ENCODE measurements around the gene UBR4. TPM values are rescaled to one million over a fixed set of nuclear protein-coding genes. Genes with fewer than 3 reads are reported as not detected.

The UBR4 gene
- total and polyA plus RNA-seq, 2 experiments from 2014 or later: 49.4 to 63.7 TPM

DNA sequence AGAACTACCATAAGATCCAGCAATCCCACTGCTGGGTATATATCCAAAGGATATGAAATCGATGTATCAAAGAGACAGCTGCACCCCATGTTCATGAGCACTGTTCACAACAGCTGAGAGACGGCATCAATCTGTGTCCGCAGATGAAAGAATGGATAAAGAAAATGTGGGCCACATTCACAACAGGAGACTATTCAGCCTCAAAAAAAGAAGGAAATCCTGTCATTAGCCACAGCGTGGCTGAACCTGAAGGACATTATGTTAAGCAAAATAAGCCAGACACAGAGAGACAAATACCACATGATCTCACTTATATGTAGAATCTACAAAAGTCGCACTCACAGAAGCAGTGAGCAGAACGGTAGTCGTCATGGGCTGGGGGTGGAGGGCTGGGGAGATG lies 154.4 kb downstream of the UBR4 start:
- H3K4me2 ChIP-seq (ENCODE audit: unreplicated experiment): no peak overlapping the region
- H3K27me3 ChIP-seq (replicated peaks; ENCODE audit: insufficient read depth): peaks cover 16% of the 10 kb centered on the region
- H3K27ac ChIP-seq: no peak overlapping the region
- H2AFZ ChIP-seq: no peak overlapping the region
- WGBS, 2 experiments (ENCODE audit: low coverage in 1 of 2, low lambda C conversion rate in 2 of 2, missing lambda C conversion rate in 2 of 2): 13 to 14% methylated on average over 7 of the region's 7 CpGs
- no peaks in the 10 kb centered on the region for H3K9me2 ChIP-seq (ENCODE audit: insufficient read depth)
- no peaks in the 10 kb centered on the region for H4K20me1 ChIP-seq (ENCODE audit: insufficient read depth)
- 0 out of 2 replicates have a peak, but pooled peaks cover 3% of the 10 kb centered on the region for H3K4me1 ChIP-seq (ENCODE audit: insufficient read depth)
- H3K36me3 ChIP-seq (ENCODE audit: low read depth): no peaks in the 10 kb centered on the region
- DNase-seq: no peak
- no peak overlapping the region for H3K4me3 ChIP-seq
- no peak for TF ChIP-seq EZH2phosphoT487 (IDR thresholded peaks at IDR 0.05; ENCODE audit: insufficient read depth, low read depth)
- TF ChIP-seq EZH2 (IDR thresholded peaks at IDR 0.05; ENCODE audit: insufficient read depth, poor library complexity, severe bottlenecking): no peak
- H3F3A ChIP-seq (ENCODE audit: insufficient read depth): no peaks in the 10 kb centered on the region
- no peaks in the 10 kb centered on the region for H3K79me2 ChIP-seq (ENCODE audit: insufficient read depth)
- no peak overlapping the region for H3K9ac ChIP-seq
- in situ Hi-C loops (cut with MboI): no loop called here
- H3K9me3 ChIP-seq (ENCODE audit: low read depth): no peaks in the 10 kb centered on the region

- in situ Hi-C loops (cut with MboI): no loop called here
- Histone ChIP-seq H3F3A (ENCODE audit: insufficient read depth) (no peaks in the 10 kb centered on the region), H3K4me1 (ENCODE audit: insufficient read depth) (0 out of 2 replicates have a peak, but pooled peaks cover 3% of the 10 kb centered on the region), H3K79me2 (ENCODE audit: insufficient read depth) (no peaks in the 10 kb centered on the region), H3K4me2 (ENCODE audit: unreplicated experiment) (no peak overlapping the region), H3K9me3 (ENCODE audit: low read depth) (no peaks in the 10 kb centered on the region), H4K20me1 (ENCODE audit: insufficient read depth) (no peaks in the 10 kb centered on the region), H3K9ac (no peak overlapping the region), H3K9me2 (ENCODE audit: insufficient read depth) (no peaks in the 10 kb centered on the region), H3K27me3 (replicated peaks; ENCODE audit: insufficient read depth) (peaks cover 16% of the 10 kb centered on the region), H2AFZ (no peak overlapping the region), H3K27ac (no peak overlapping the region), H3K4me3 (no peak overlapping the region), H3K36me3 (ENCODE audit: low read depth) (no peaks in the 10 kb centered on the region)
- 19 to 21% methylated on average over 11 of the region's 11 CpGs for WGBS, 2 experiments (ENCODE audit: low coverage in 1 of 2, low lambda C conversion rate in 2 of 2, missing lambda C conversion rate in 2 of 2)
- TF ChIP-seq EZH2phosphoT487 (IDR thresholded peaks at IDR 0.05; ENCODE audit: insufficient read depth, low read depth) (no peak), EZH2 (IDR thresholded peaks at IDR 0.05; ENCODE audit: insufficient read depth, poor library complexity, severe bottlenecking) (no peak)
- DNase-seq: no peak
Measured at GRCh38 chr1:19055001-19055400, 155.1 kb downstream of the UBR4 start.

GRCh38 chr1:19054216-19054615 lies 155.8 kb downstream of the UBR4 start:
- no peaks in the 10 kb centered on the region for H3K79me2 ChIP-seq (ENCODE audit: insufficient read depth)
- H3K4me2 ChIP-seq (ENCODE audit: unreplicated experiment): no peak overlapping the region
- H3K27ac ChIP-seq: no peak overlapping the region
- no peak overlapping the region for H3K4me3 ChIP-seq
- no peaks in the 10 kb centered on the region for H3K9me2 ChIP-seq (ENCODE audit: insufficient read depth)
- H3F3A ChIP-seq (ENCODE audit: insufficient read depth): no peaks in the 10 kb centered on the region
- TF ChIP-seq EZH2phosphoT487 (IDR thresholded peaks at IDR 0.05; ENCODE audit: insufficient read depth, low read depth): no peak
- no peak for TF ChIP-seq EZH2 (IDR thresholded peaks at IDR 0.05; ENCODE audit: insufficient read depth, poor library complexity, severe bottlenecking)
- no peaks in the 10 kb centered on the region for H3K9me3 ChIP-seq (ENCODE audit: low read depth)
- whole genome bisulfite sequencing, 2 experiments (ENCODE audit: low coverage in 1 of 2, low lambda C conversion rate in 2 of 2, missing lambda C conversion rate in 2 of 2): 35 to 59% methylated on average over 11 to 15 of the region's 15 CpGs
- in situ Hi-C loops (cut with MboI): no loop called here
- H2AFZ ChIP-seq: no peak overlapping the region
- H4K20me1 ChIP-seq (ENCODE audit: insufficient read depth): no peaks in the 10 kb centered on the region
- DNase-seq: no peak
- 0 out of 2 replicates have a peak, but pooled peaks cover 3% of the 10 kb centered on the region for H3K4me1 ChIP-seq (ENCODE audit: insufficient read depth)
- no peak overlapping the region for H3K9ac ChIP-seq
- peaks cover 16% of the 10 kb centered on the region for H3K27me3 ChIP-seq (replicated peaks; ENCODE audit: insufficient read depth)
- no peaks in the 10 kb centered on the region for H3K36me3 ChIP-seq (ENCODE audit: low read depth)

DNA sequence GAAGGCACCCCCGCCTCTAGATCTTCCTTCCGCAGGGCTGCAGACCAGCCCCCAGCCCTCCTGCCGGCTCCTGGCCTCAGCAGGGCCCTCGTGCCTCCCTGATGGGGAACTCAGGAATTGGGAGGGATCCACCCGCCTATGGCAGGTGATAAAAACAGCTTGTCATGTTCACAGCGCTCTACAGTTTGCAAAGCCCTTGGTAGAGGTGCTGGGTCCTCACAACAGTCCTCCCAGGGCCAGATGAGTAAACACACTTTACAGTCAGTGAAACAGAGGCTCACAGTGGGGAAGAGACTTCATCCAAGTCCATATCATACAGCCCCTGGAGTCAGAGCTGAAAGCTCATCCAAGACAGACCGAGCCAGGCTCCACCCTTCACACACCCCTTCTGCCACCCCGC lies 156.6 kb downstream of the UBR4 start:
- no peaks in the 10 kb centered on the region for H4K20me1 ChIP-seq (ENCODE audit: insufficient read depth)
- in situ Hi-C loops (cut with MboI): no loop called here
- H3K9ac ChIP-seq: no peak overlapping the region
- H3F3A ChIP-seq (ENCODE audit: insufficient read depth): no peaks in the 10 kb centered on the region
- no peak for DNase-seq
- H3K27ac ChIP-seq: no peak overlapping the region
- H3K79me2 ChIP-seq (ENCODE audit: insufficient read depth): no peaks in the 10 kb centered on the region
- H2AFZ ChIP-seq: no peak overlapping the region
- 50 to 52% methylated on average over 8 of the region's 8 CpGs for WGBS, 2 experiments (ENCODE audit: low coverage in 1 of 2, low lambda C conversion rate in 2 of 2, missing lambda C conversion rate in 2 of 2)
- H3K27me3 ChIP-seq (replicated peaks; ENCODE audit: insufficient read depth): peaks cover 14% of the 10 kb centered on the region
- no peak overlapping the region for H3K4me3 ChIP-seq
- H3K4me1 ChIP-seq (ENCODE audit: insufficient read depth): 0 out of 2 replicates have a peak, but pooled peaks cover 3% of the 10 kb centered on the region
- TF ChIP-seq EZH2phosphoT487 (IDR thresholded peaks at IDR 0.05; ENCODE audit: insufficient read depth, low read depth) (no peak), EZH2 (IDR thresholded peaks at IDR 0.05; ENCODE audit: insufficient read depth, poor library complexity, severe bottlenecking) (no peak)
- no peaks in the 10 kb centered on the region for H3K36me3 ChIP-seq (ENCODE audit: low read depth)
- no peaks in the 10 kb centered on the region for H3K9me3 ChIP-seq (ENCODE audit: low read depth)
- H3K4me2 ChIP-seq (ENCODE audit: unreplicated experiment): no peak overlapping the region
- no peaks in the 10 kb centered on the region for H3K9me2 ChIP-seq (ENCODE audit: insufficient read depth)

DNA sequence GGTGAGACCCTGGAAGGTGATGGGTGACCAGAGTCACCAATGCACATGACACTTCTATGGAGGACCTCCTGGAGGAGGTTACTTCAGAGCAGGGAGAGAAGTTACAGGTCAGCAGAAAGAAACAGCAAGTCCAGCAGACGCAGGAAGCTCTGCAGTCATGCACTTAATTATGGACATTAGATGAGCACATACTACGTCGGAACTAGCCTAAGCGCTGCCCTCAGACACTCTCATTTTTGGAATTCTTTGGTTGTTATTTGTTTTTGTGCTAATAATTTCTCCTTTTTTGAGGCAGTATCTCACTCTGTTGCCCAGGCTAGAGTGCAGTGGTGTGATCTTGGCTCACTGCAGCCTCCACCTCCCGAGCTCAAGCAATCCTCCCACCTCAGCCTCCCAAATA lies 160.3 kb downstream of the UBR4 start:
- Histone ChIP-seq H2AFZ (no peak overlapping the region), H3K27ac (no peak overlapping the region), H3F3A (ENCODE audit: insufficient read depth) (no peaks in the 10 kb centered on the region), H3K36me3 (ENCODE audit: low read depth) (no peaks in the 10 kb centered on the region), H3K27me3 (replicated peaks; ENCODE audit: insufficient read depth) (no peaks in the 10 kb centered on the region; the same call in 1 of the 2 replicates), H4K20me1 (ENCODE audit: insufficient read depth) (no peaks in the 10 kb centered on the region), H3K79me2 (ENCODE audit: insufficient read depth) (no peaks in the 10 kb centered on the region), H3K4me3 (no peak overlapping the region), H3K4me1 (ENCODE audit: insufficient read depth) (0 out of 2 replicates have a peak, but pooled peaks cover 3% of the 10 kb centered on the region), H3K9me3 (ENCODE audit: low read depth) (no peaks in the 10 kb centered on the region), H3K9ac (no peak overlapping the region), H3K9me2 (ENCODE audit: insufficient read depth) (no peaks in the 10 kb centered on the region), H3K4me2 (ENCODE audit: unreplicated experiment) (no peak overlapping the region)
- no peak for DNase-seq
- TF ChIP-seq EZH2phosphoT487 (IDR thresholded peaks at IDR 0.05; ENCODE audit: insufficient read depth, low read depth) (no peak), EZH2 (IDR thresholded peaks at IDR 0.05; ENCODE audit: insufficient read depth, poor library complexity, severe bottlenecking) (no peak)
- in situ Hi-C loops (cut with MboI): no loop called here
- 70 to 76% methylated on average over 5 of the region's 5 CpGs for WGBS, 2 experiments (ENCODE audit: low coverage in 1 of 2, low lambda C conversion rate in 2 of 2, missing lambda C conversion rate in 2 of 2)

All from GM23248 (cell line).